SH-SY5Y (cell line): ENCODE measurements around the gene NFATC3.

Experiments
- GATA2 ChIP-seq: IDR thresholded peaks from 2 replicates; pipeline ENCODE4 v1.6.1; 2011; ENCODE audit warnings: mild to moderate bottlenecking, low read depth, low read length
- GATA3 ChIP-seq: IDR thresholded peaks from 2 replicates; pipeline ENCODE4 v1.6.1; 2011; ENCODE audit warnings: low read depth, mild to moderate bottlenecking, low read length, moderate library complexity

DNA sequence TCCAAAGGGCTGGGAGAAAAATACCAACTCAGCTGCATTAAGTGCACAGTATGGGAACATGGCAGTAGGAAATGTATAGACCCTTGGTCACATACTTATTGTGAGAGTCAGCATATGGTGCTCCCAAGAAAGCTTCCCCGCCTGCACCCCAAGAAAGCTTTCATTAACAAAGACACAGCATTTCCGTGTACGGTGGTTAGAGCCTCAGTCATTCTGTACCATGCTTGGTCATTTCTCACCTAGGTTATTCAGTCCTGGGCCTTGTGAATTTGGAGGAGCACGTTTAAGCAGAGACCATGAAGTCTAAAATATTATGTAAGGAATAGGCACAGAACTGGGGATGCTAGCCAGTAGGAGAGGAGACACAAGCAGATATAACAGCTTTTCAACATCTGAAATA is 94.7 kb downstream of the NFATC3 start:
- TF ChIP-seq GATA3, result no peak
- TF ChIP-seq GATA2, result no peak
